ENCODE results near the gene NRIP1.
A peak's percentile ranks its signal among the peaks of the same experiment; 100 is the strongest.

NRIP1 gene

GRCh38 chr21:15063814-15064575 lies 805 bp downstream of the NRIP1 start:
- DNase-seq = peak; percentile 55 to 66

DNA sequence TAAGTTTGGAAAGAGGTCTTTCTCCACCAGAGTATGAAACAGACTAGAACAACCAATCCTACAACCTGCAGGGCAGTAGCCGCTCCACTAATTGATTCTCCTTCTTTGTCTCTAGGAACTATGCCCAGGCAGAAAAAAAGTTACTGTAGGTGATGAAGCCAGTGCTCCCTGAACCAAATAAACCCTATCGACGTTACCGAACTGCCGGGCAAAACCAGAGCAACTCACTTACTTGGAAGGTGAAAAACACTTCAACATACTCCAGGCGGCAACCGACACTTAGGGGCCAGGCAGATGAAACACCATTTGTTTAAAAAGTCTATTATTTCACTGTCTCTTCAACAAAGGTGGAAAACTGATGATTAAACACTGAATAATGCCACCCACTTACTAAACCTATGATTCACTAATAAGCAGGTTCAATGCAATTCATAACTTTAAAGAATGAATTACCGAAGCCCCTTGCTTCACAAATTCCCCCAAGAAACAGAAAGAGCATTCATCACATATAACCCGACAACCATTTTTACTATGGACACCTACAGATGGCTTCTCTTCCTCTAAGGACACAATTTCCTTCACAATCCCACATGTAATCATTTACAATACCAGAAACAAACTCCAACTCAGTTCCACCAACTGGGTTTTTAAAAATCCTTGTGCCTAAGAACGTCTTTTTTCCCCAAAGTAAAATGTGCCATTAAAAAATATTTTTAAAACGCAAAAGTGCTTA lies 1.6 kb downstream of the NRIP1 start:
- DNase-seq = peak; percentile 40 to 55

DNA sequence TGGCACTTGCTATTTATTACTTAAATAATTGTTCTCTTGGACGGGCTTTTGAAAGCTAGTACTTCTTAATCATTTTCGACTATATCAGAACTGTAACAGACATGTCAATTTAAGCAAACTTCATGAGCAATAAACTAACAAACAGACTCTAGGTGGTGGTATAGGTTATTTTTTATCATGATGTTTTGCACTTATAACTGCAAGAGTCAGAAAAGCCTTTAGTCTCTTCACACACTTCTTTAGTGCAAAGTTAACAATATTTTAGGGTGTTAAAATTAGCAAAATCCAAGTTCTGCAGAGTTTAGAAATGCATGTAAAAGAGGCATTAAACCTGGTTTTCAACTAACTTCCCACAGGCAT lies 2.2 kb downstream of the NRIP1 start:
- peak in 1 of 2 experiments; percentile 47 for DNase-seq

DNA sequence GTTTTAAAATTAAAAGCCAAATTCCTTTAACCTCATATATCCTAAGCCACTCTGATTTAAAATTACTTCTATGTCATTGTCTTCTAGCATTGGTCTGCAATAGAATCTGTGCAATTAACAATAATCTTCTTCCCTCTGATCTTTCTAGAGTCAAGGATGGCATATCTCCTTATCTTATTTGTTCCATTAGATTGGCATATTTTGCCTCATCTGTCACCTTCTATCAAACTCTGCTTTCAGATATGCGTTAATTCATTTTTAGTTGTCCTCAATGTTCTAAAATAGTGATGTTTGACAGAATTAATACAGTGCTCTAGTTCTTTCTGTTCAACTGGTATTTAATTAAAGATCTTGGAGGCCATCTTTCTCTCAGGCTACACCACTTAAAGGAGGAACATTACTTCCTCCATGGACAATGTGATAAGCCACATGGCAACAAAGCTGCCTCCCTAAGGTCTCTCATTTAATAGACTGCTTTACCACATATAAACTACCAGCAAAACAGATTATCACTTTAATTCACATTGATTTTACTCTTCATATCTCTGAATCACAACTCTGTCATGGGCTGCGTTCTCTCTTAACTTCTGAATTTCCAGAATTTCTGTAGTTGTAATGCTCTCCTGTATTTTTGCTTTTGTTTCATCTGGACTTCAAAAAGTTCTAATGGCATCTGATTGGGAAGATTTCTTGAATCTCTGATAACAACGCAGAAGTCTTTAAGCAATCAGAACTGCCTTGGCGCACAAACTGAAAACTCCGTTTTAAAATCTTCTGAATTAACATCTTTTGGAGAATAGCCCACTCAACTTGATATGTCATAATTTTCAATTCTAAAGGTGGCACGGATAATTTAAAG lies 2.8 kb downstream of the NRIP1 start:
- DNase-seq = no peak

GRCh38 chr21:15061279-15061678 lies 3.5 kb downstream of the NRIP1 start:
- no peak for DNase-seq

DNA sequence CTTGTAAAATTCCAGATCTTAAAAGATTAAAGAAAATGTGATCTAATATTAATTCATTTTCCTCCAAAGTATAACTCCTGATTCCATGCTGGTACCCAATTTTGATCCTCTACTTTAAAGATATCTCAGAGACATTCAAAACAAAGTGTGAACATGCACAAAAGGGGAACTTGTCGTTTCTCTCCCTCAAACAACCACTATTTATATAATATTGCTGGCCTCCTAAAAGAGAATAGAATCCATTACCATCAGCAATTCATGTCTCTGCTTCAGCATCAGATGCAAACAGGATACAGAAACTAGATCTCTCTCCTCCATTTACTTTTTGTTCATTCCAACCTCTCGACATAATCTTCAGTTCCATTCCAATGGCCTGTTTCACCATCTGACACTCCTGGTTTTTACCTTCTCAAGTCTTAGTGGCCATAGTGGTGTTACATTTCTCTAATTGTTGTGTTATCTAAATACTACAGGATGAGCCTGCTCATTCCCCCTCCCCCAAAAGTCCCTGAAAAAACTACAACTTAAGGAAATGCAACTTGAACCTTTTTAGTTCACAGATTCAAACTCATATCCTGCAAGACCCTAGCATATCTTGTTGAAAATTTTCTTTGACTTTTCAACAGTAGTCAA lies 4.1 kb downstream of the NRIP1 start:
- no peak for DNase-seq

DNA sequence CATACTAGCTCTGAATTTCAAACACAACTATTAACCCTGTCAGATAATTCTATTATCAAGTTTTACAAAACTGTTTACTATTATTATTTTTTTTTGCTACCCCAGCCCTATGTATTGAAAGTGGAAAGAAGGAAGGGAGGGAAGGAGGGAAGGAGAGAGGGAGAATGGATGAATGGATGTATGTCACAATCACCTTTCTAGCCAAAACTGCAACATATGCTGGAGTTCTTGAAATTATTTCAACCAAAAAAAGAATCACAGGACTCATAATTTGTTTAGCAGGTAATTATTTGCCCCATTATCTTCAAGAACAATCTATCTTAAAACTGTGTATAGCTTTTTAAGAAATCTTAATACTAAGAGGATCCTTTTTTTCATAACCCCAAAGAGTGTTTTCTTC lies 5.4 kb downstream of the NRIP1 start:
- no peak for DNase-seq

DNA sequence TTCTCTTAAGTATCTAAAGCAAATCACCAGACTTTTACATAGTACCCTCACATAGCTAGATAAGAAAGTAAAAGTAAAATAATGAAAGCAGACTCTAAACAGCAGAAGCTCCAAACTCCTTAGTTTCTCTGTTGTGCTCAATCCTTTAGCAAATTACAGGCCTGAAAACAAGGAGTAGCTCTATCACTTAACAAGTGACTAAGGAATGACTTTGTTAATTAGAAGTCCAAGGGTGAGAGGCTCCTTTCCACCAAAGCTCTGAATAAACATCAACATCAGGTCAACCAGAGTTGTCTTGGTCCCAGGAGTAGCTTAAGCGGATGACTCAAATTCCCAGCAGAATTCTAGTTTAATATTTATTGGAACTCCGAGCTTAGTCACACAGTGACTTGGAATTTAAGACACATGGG lies 5.9 kb downstream of the NRIP1 start:
- DNase-seq = no peak

GRCh38 chr21:15057285-15057684 lies 7.5 kb downstream of the NRIP1 start:
- DNase-seq = peak in 1 of 2 experiments; percentile 41

GRCh38 chr21:15054606-15055239 lies 10.1 kb downstream of the NRIP1 start:
- no peak for DNase-seq

- no peak for DNase-seq
Measured at GRCh38 chr21:15054089-15054488, 10.7 kb downstream of the NRIP1 start.

- no peak for DNase-seq
Measured at GRCh38 chr21:15053500-15053899, 11.3 kb downstream of the NRIP1 start.

DNA sequence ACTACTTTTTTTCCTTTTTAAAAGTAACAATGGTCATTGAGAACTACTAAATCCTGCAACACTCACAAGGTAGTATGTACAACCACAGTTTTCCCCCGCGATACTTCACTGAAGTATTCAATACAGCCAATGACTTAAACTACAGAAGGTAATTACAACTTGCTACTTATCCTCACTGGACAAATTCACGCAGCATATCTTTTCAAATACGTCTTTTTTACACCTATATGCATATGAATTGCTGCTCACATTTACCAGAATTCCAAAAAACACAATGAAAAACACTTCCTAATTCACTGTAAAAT lies 12.4 kb downstream of the NRIP1 start:
- no peak for DNase-seq

DNA sequence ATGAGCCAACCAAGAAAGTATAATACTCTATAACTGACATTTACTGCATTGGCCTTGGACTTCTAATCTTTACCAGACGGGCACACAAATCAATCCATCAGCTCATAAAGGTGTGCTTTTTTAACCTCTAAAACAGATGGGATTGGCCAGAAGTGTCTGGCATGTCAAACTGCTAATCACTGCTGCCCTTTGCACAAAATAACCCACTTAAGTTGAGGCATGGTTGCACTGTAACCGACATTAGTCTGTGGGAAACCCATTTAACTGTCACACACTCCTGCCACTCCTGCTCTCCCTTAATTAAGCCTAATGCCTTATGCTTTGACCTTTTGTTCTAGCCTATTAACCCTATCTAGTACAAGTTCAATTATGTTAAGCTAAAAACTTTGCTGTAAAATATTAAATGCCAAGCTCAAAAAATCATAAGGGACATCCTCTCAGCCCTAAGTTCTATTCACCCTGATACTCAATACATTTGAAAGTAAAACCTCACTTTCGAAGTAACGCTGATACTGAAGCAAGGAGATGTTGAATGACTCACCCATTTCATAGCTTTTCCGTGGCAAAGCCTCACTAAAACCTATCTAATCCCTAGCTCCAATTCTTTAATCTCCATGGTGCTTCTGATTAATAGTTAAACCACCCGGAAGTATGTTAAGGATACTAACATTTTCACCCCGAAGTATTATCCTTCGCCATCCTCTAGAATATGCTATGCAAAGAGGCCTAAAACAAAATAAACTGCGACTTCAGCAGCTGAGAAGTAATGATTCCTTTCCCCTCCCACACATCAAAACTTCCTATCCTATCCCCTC lies 12.9 kb downstream of the NRIP1 start:
- DNase-seq = no peak

DNA sequence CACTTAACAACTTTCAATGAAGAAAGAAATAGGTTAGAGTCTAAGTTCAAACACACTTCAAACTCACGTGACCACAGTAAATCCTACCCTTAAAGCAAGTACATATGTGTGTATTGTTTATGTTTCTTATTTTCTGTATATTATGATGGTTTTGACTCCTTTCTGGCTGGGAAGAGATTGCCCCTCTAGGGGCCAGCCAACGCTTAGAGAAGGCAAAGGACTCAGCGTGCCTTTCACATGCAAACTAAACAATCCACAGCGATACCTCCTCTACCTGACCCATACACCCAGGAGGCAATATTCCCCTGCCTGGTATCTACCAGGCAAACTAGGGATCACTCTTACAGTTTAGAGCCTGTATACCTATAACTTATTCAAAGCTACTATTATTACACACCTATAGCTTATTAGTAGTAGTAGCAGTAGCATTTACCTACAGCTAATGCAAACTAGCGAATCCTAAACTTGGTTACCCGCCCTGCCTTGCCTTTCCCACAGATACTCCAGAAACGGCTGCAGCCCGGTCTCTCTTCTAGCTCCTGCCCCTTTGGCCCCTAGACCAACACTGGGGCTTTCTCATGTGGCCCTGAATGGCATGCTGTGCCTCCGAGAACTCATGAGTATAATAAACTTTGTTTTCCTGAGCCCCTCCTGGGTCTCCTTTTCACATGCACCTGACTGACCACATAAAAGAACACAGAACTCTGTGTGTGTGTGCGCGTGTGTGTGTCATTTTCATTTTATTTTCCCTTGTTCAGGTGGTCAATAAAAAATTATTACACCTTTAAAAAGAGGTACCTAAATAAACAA lies 14.0 kb downstream of the NRIP1 start:
- peak in 1 of 2 experiments; percentile 35 for DNase-seq

DNA sequence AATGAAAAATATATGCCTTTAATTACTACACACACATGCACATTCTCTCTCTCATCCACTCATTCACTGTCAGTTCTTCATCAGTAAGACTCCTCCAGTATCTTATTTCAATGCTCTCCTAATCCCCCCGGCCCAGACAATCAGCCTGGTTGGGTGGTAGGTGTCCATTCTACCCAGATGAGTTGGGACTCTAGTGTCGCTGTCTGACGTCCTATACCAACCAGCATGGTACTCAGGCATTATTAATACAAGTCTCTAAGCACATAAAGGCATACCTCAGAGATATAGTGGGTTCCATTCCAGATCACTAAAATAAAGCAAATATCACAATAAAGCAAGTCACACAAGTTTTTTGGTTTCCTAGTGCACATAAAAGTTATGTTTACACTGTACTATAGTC lies 19.8 kb downstream of the NRIP1 start:
- no peak for DNase-seq

- DNase-seq = no peak
Measured at GRCh38 chr21:15042531-15042930, 22.3 kb downstream of the NRIP1 start.

DNA sequence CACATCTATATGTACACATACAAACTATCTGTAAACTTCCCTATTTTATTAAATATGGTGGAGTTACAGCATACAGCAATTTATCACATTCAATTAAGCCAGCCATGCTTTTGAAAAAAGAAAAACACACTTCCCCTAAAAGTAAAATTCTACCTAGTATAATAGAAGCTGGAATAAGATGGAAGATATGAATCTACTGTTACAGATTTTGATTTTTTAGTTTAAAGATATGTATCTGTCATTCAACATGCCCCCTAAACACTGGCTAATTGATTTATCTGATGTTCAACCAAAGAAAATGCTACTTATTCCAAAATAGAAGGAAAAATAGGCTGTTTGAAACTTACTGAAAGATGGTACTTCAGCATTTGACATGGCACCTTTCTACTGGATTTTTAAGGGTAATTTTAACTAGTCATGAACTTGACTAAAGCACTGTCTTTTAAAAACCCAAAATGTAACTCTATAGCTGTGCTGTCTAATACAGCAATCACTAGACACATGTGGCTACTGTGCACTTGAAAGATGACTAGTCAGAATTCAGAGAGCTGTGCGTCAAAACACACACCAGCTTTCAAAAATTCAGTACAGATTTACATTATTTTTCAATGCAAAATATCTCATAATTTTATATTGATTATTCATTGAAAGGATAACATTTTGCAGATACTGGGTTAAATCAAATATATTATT lies 25.0 kb downstream of the NRIP1 start:
- DNase-seq = no peak

DNA sequence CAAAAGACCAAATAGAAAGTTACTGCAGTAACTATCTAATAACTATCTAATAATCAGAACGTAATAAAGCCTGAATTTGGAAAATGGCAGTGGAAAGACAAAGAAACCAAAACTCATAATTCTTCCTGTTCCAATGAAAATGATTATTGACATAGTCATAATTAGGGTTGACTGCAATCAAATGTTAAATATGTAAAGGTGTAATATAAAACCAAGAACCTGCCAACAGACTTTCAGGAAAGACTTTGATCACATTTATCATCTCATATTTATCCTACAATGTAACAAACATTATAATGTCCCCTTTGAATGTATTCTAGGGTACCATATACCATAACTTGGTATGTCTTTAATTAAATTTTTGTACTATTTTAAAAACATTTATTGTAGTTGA lies 26.9 kb downstream of the NRIP1 start:
- peak in 1 of 2 experiments; percentile 58 for DNase-seq
